Neural progenitor cell (in vitro differentiated cells): Measurements from ENCODE around the gene FOXE3.

Source experiments
- CTCF ChIP-seq: fragments of 200-600 bp; sonication (generic); IDR thresholded peaks from 2 replicates; pipeline ENCODE4 v1.5.1; 2017; ENCODE audit warnings: antibody characterized with exemption, mild to moderate bottlenecking
- EZH2phosphoT487 ChIP-seq: fragments of 200-600 bp; sonication (generic); IDR thresholded peaks from 2 replicates; pipeline ENCODE4 v1.6.1; 2017; ENCODE audit warnings: antibody characterized with exemption

- TF ChIP-seq CTCF (no peak), EZH2phosphoT487 (no peak)
Measured at GRCh38 chr1:47378147-47378546, 37.9 kb upstream of the FOXE3 start.
